ENCODE measurements around the gene KLHDC8A.
"Not testable (repeated sequence)": the region's sequence is repeated elsewhere in the genome, so short reads cannot be mapped to it uniquely, and the experiment has no call there.

KLHDC8A gene

DNA sequence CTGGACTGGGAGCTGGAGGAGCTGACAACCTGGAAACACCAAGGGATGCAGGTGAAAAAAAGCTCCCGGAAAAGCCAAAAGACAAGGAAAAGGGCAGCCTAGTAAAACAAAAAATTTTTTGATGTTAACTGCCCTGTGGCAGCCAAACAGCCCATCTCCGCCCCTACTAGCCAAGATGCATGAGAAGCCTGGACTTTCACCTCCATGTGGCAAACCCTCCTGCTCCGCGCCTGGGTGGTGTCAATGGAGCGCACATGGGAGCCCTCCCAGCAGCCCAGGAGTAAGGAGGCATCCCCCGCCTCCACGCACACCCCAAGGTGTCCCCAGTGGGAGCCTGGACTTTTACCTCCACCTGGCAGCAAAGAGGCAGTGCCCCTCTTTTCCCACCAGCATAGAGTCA, 34.7 kb upstream of the KLHDC8A start:
- no peak overlapping the region for H3K4me3 ChIP-seq (ENCODE audit: low read depth, low read length)
- TF ChIP-seq, protein P1, sequence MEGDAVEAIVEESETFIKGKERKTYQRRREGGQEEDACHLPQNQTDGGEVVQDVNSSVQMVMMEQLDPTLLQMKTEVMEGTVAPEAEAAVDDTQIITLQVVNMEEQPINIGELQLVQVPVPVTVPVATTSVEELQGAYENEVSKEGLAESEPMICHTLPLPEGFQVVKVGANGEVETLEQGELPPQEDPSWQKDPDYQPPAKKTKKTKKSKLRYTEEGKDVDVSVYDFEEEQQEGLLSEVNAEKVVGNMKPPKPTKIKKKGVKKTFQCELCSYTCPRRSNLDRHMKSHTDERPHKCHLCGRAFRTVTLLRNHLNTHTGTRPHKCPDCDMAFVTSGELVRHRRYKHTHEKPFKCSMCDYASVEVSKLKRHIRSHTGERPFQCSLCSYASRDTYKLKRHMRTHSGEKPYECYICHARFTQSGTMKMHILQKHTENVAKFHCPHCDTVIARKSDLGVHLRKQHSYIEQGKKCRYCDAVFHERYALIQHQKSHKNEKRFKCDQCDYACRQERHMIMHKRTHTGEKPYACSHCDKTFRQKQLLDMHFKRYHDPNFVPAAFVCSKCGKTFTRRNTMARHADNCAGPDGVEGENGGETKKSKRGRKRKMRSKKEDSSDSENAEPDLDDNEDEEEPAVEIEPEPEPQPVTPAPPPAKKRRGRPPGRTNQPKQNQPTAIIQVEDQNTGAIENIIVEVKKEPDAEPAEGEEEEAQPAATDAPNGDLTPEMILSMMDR (IDR thresholded peaks at IDR 0.05; ENCODE audit: control insufficient read depth, extremely low read depth, insufficient read depth) = no peak
- DNase-seq (ENCODE audit: low read depth) = no peak

GRCh38 chr1:205387845-205388244, 31.1 kb upstream of the KLHDC8A start:
- TF ChIP-seq, protein P1 (IDR thresholded peaks at IDR 0.05; ENCODE audit: control insufficient read depth, extremely low read depth, insufficient read depth) = no peak
- DNase-seq (ENCODE audit: low read depth) = no peak
- no peak overlapping the region for H3K4me3 ChIP-seq (ENCODE audit: low read depth, low read length)

DNA sequence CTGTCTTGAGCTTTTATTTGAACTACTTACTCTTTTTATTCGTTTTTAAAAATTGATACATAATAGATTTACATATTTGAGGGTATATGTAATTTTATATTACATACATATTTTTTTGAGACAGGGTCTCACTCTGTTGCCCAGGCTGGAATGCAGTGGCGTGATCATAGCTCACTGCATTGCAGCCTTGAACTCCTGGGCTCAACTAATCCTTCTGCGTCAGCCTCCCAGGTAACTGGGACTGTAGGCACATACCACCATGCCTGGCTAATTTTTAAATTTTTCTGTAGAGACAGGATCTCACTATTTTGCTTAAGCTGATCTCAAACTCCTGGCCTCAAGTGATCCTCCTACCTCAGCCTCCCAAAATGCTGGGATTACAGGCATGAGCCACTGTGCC, 26.3 kb upstream of the KLHDC8A start:
- H3K4me3 ChIP-seq (ENCODE audit: low read depth, low read length); DNase-seq (ENCODE audit: low read depth): not testable (repeated sequence)

DNA sequence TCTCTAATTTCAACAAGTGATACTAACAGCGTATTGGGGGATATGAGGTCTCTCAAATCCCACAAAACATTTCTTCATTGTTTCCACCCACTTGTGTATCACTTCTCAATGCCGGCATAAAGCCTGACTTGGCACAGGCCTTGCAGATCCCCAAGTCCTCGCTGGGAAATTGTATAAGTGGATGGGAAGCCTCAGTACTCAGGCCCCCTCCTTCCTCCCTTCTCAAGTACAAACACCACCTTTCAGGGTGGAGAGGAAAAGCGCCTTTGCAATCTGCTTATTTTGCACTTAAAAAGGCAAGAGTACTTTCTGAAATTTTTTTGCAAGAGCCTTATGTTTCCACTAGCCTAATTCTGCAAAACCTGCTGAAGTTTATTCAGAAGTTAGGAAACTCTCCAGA, 25.8 kb upstream of the KLHDC8A start:
- TF ChIP-seq, protein P1 (IDR thresholded peaks at IDR 0.05; ENCODE audit: control insufficient read depth, extremely low read depth, insufficient read depth) = no peak
- no peak for DNase-seq (ENCODE audit: low read depth)
- no peak overlapping the region for H3K4me3 ChIP-seq (ENCODE audit: low read depth, low read length)

- no peak for DNase-seq (ENCODE audit: low read depth)
- TF ChIP-seq, protein P1 (IDR thresholded peaks at IDR 0.05; ENCODE audit: control insufficient read depth, extremely low read depth, insufficient read depth) = no peak
- H3K4me3 ChIP-seq (ENCODE audit: low read depth, low read length) = no peak overlapping the region
Observed at GRCh38 chr1:205381305-205381704, 24.6 kb upstream of the KLHDC8A start.

GRCh38 chr1:205380882-205381281, 24.2 kb upstream of the KLHDC8A start:
- no peak for DNase-seq (ENCODE audit: low read depth)
- TF ChIP-seq, protein P1 (IDR thresholded peaks at IDR 0.05; ENCODE audit: control insufficient read depth, extremely low read depth, insufficient read depth) = no peak
- H3K4me3 ChIP-seq (ENCODE audit: low read depth, low read length) = no peak overlapping the region

- no peak for DNase-seq (ENCODE audit: low read depth)
- TF ChIP-seq, protein P1 (IDR thresholded peaks at IDR 0.05; ENCODE audit: control insufficient read depth, extremely low read depth, insufficient read depth) = no peak
- H3K4me3 ChIP-seq (ENCODE audit: low read depth, low read length) = no peak overlapping the region
Observed at GRCh38 chr1:205379056-205379455, 22.3 kb upstream of the KLHDC8A start.
